NT2/D1 (cell line): ENCODE results near the gene TSEN2.

ENCODE experiments used
- YY1 ChIP-seq: IDR thresholded peaks from 2 replicates; pipeline ENCODE4 v1.6.1; 2011; ENCODE audit not compliant: insufficient read length, insufficient read depth
- ZNF274 ChIP-seq: IDR thresholded peaks from 2 replicates; pipeline ENCODE4 v1.6.1; 2011; ENCODE audit warnings: mild to moderate bottlenecking, low read depth, low read length

GRCh38 chr3:12456441-12456840, 27.8 kb upstream of the TSEN2 start:
- TF ChIP-seq YY1 (no peak), ZNF274 (no peak)
